GM12865 (cell line): ENCODE results near the gene SERTAD3.
"Not testable (repeated sequence)": the region's sequence is repeated elsewhere in the genome, so short reads cannot be mapped to it uniquely, and the experiment has no call there.

ENCODE experiments used
- DNase-seq: peaks from one replicate; pipeline ENCODE4 v3.0.0; 2010; ENCODE audit warnings: low read depth
- H3K4me3 ChIP-seq: 2 replicates; pipeline ENCODE4 v1.5.1; 2011; ENCODE audit warnings: mild to moderate bottlenecking, low read depth, low read length, control low read depth
- TF ChIP-seq, protein P1 (sequence below): IDR thresholded peaks from 2 replicates; pipeline ENCODE4 v1.5.1; 2011; ENCODE audit warnings: low read length, control low read depth, low read depth, inconsistent platforms; ENCODE audit not compliant: insufficient read depth; ENCODE audit errors: missing control alignments

Gene SERTAD3

DNA sequence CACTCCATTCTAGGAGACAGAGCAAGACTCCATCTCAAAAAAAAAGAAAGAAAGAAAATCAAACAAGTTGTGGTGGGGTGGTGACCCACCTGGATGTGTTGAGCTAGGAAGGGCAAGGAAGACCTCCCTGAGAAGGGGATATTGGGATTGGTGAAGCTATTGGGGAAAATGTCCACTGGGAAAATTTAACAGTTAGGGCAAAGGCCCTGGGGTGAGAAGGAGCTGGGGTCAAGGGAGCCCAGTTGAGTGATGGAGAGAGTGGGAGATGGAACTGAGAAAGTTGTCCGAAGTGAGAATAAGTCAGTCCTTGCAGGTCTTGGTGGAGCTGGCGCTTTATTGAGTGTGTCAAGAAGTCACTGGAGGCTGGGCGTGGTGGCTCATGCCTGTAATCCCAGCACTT, 5.9 kb downstream of the SERTAD3 start:
- H3K4me3 ChIP-seq: no peak overlapping the region
- DNase-seq: no peak
- TF ChIP-seq, protein P1, sequence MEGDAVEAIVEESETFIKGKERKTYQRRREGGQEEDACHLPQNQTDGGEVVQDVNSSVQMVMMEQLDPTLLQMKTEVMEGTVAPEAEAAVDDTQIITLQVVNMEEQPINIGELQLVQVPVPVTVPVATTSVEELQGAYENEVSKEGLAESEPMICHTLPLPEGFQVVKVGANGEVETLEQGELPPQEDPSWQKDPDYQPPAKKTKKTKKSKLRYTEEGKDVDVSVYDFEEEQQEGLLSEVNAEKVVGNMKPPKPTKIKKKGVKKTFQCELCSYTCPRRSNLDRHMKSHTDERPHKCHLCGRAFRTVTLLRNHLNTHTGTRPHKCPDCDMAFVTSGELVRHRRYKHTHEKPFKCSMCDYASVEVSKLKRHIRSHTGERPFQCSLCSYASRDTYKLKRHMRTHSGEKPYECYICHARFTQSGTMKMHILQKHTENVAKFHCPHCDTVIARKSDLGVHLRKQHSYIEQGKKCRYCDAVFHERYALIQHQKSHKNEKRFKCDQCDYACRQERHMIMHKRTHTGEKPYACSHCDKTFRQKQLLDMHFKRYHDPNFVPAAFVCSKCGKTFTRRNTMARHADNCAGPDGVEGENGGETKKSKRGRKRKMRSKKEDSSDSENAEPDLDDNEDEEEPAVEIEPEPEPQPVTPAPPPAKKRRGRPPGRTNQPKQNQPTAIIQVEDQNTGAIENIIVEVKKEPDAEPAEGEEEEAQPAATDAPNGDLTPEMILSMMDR: no peak

DNA sequence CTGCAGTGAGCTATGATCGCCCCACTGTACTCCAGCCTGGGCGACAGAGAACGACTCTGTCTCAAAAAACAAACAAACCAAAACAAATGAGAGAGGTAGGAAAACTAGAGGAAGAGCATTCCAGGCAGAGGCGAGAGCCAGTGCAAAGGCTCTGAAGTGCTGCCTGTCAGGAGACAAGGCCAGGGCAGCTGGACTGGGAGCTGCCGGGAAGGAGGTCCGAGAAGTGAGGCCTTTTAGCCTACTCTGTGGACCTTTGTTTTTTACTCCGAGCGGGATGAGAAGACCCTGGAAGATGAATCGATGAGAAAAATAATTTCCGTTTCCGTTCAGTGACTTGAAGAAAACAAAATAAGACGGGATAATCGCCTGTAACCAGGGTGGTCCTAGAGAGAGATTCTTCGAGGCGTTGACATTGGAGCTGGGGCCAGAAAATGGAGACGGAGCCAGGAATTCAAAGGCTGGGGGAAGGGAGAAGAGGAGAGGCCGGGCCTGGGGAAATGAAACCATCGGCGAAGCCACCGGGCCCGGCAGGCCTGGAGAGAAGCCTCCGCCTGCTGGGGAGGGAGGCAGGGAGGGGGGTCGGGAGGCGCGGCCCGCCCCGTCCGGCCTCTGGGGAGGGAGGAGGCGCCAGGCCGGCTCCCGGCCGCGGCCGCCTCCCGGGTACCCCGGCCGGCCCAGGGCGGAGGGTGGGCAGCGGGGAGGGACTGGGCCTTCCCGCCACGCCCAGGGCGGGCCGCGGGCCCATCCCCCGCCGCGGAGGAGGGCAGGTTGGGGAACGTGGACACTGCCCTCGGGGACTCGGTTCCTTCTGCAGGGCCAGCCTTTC, 10.5 kb downstream of the SERTAD3 start:
- DNase-seq: peak; percentile 82
- peak overlapping the region; percentile 55 for H3K4me3 ChIP-seq
- TF ChIP-seq, protein P1: no peak

DNA sequence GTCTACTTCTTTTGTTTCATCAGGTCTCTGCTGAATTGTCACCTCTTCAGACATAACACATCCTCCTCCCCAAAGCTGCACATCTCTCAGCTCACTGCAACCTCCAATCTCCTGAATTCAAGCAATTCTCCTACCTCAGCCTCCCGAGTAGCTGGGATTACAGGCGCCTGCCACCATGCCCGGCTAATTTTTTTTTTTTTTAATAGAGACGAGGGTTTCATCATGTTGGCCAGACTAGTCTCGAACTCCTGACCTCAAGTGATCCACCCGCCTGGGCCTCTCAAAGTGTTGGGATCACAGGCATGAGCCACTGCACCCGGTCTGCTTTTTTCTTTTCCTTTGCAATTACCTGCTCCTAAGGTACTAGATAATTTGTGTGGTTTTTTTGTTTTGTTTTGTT, 11.4 kb downstream of the SERTAD3 start:
- not testable (repeated sequence) for DNase-seq, H3K4me3 ChIP-seq

DNA sequence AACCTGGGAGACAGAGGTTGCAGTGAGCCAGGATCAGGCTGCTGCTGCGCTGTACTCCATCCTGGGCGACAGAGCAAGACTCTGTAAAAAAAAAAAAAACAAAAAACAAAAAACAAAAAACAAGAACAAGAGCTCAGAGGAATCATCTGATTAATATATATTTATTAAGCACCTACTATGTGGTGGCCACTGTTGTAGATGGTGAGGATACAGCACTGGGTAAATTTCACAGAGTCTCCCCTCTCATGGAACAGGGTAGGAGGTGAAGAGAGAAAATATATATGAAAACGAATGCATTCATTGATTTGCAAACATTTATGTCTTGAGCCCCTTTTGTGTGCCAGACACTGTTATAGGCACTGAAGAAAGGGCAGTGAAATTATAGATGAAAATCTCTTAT, 12.4 kb downstream of the SERTAD3 start:
- no peak for DNase-seq
- TF ChIP-seq, protein P1: no peak
- H3K4me3 ChIP-seq: no peak overlapping the region

DNA sequence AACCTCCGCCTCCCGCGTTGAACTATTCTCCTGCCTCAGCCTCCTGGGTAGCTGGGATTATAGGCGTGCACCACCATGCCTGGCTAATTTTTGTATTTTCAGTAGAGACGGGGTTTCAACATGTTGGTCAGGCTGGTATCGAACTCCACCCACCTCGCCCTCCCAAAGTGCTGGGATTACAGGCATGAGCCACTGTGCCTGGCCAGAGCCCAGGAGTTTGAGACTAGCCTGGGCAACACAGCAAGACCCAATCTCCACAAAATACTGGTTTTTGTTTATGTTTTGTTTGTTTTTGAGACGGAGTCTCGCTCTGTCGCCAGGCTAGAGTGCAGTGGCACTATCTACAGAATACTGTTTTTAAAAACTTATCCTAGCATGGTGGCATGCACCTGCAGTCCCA, 13.9 kb downstream of the SERTAD3 start:
- H3K4me3 ChIP-seq, DNase-seq: not testable (repeated sequence)

DNA sequence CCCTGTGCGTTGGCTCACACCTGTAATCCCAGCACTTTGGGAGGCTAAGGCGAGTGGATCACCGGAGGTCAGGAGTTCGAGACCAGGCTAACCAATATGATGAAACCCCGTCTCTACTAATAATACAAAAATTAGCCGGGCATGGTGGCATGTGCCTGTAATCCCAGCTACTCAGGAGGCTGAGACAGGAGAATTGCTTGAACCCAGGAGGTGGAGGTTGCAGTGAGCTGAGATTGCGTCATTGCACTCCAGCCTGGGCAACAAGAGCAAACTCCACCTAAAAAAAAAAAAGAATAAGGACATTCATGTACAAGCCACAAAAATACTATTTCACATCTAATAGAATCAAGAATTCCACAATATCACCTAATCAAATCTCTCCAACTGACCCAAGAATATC, 15.9 kb downstream of the SERTAD3 start:
- not testable (repeated sequence) for H3K4me3 ChIP-seq, DNase-seq

DNA sequence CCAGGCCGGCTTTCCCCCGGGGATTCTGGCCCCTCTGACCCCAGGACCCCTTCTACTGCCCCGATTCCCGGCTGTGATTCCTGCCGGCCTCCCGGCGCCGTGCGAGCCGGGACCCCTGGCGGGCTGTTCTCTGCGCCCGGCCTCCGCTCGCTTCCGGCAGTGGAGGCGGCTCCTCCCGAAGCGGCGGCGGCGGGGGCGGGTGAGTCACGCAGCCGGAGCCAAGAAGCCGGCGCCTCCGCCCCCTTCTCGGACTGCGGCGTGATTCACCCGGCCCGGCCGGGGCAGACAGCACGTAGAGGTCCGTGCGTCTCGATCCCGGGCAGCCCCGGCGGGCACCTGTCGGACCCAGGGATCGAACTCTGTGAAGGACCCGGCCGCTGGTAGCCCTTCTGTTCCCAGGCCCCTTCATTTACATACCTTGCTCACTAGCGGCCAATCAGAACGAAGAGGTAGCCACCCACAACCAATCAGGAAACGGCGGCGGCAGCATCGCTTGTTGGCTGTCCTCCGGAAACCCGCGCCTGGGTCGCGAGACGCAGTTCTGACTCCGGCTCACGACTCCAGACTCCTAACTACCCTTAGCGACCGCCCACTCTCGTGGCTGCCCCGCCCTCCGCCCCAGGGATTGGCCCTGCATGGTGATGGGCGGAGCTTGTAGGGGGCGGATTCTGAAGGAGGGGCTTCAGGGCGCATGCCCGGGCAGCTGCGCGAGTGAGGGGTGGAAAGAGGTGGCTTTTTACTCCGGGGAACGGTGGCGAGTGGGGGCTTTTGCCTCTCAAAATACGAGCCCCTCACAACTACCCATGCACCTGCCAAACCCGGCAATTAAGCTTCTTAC, 18.5 kb downstream of the SERTAD3 start, which contains the start of gene SERTAD1:
SERTAD1 (minus strand) TSS at position 543 of the 838 bp plus-strand sequence. CDS start 2,446 bp downstream, outside the sequence.
- peak; percentile 100 for DNase-seq
- TF ChIP-seq, protein P1: peak; percentile 73
- peak within 1 kb of the TSS; percentile 80 for H3K4me3 ChIP-seq

DNA sequence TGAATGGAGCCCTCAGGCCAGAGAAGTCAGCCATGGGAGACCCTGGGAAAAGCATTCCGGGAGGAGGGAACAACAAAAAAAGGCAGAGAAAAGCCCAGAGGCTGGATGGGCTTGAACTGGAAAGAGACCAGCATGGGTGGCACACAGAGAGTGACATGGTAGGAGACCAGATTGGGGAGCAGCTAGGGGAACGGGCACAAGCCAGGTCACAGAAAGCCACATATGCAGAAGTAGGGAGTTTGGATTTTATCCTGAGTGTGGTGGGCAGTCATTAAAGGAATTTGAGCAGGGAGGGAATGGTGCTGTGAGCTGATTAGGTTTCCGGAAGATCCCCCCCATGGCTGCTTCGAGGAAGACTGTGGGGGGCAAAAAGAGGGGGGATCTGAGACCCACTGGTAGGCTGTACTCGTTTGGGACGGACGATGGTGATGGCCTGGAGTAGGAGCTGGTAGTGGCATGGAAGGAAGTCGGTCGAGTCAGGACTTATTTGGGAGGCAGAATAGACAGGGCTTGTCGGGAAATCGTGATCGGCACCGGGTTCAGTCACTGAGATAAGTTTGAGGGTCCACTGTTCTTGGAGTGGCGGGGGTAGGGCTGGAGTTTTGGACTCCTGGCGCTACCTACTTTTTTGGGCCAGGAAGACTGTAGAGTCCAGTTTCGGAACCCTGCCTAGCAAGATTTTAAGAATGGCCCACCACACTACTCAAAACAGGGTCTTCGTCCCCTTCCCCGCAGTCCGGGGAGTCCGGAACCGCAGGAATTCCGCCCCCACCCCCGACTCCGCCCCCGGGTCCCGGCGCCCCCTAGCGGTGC, 19.3 kb downstream of the SERTAD3 start:
- H3K4me3 ChIP-seq: peak overlapping the region; percentile 80
- peak; percentile 24 for DNase-seq
- TF ChIP-seq, protein P1: no peak
